ENCODE data around the gene ZNRF1. TPM values are rescaled to one million over a fixed set of nuclear protein-coding genes. Genes with fewer than 3 reads are reported as not detected.

Gene ZNRF1
- total RNA-seq, 1 experiment from 2014 or later, result 48.2 TPM

- POLR2A ChIA-PET, result no interaction called here
Observed at GRCh38 chr16:75107505-75107904, 108.7 kb downstream of the ZNRF1 start.

More at GRCh38 chr16:75107505-75107904, 108.7 kb downstream of the ZNRF1 start:
- ATAC-seq (no peak), DNase-seq (ENCODE audit: low read depth, low spot score) (no peak)
- ChIA-PET RAD21 (ENCODE audit: low non-redundant PET in 1 of 2, low total read pairs in 2 of 2, uncharacterized antibody in 2 of 2, unreplicated experiment in 2 of 2) (no interaction called here), CTCF (no interaction called here)
- Histone ChIP-seq H3K36me3 (ENCODE audit: control insufficient read depth in 1 of 2, insufficient read depth in 2 of 2, low read length in 2 of 2) (peaks cover 0 to 5% of the 10 kb centered on the region in 2 experiments; a peak in 1 of 4 replicates), H3K9me2 (ENCODE audit: insufficient read depth) (no peaks in the 10 kb centered on the region), H4K20me1 (ENCODE audit: insufficient read depth) (no peaks in the 10 kb centered on the region), H3K4me3 (replicated peaks in 1 of 2; ENCODE audit: low read depth in 1 of 2, low read length in 2 of 2) (no peak overlapping the region), H2AFZ (ENCODE audit: low read depth, low read length, poor library complexity, severe bottlenecking) (no peak overlapping the region), H3K9ac (ENCODE audit: low read length) (no peak overlapping the region), H3K4me1 (ENCODE audit: control insufficient read depth in 1 of 2, insufficient read depth in 2 of 2, low read length in 2 of 2) (peaks cover 35 to 49% of the 10 kb centered on the region in 2 experiments), H3K4me2 (ENCODE audit: low read length) (peak overlapping the region; percentile 79; the same call in 1 of the 2 replicates), H3K79me2 (ENCODE audit: insufficient read depth, low read length) (no peaks in the 10 kb centered on the region; the same call in 1 of the 2 replicates), H3K27ac (ENCODE audit: low read depth, low read length) (no peak overlapping the region), H3K9me3 (ENCODE audit: control insufficient read depth in 1 of 2, insufficient read depth in 1 of 2, low read depth in 1 of 2, low read length in 2 of 2) (no peaks in the 10 kb centered on the region), H3K27me3 (ENCODE audit: insufficient read depth, low read length) (no peaks in the 10 kb centered on the region)
- no TSS peak for BruUV-seq (replicated peaks)
- TF ChIP-seq MAX (IDR thresholded peaks at IDR 0.05), result no peak
- no peak for TF ChIP-seq REST (IDR thresholded peaks at IDR 0.05; ENCODE audit: low read depth)
- no peak for TF ChIP-seq POLR2A (IDR thresholded peaks at IDR 0.05; ENCODE audit: borderline replicate concordance, extremely low read depth, insufficient read depth, insufficient read length)
- TF ChIP-seq TCF7L2 (IDR thresholded peaks at IDR 0.05; ENCODE audit: borderline replicate concordance, extremely low read depth, insufficient read depth, insufficient read length), result no peak
- TF ChIP-seq CBX3 (IDR thresholded peaks at IDR 0.05; ENCODE audit: low read depth), result no peak
- TF ChIP-seq EZH2phosphoT487 (IDR thresholded peaks at IDR 0.05; ENCODE audit: borderline replicate concordance), result no peak
- TF ChIP-seq, protein P1, sequence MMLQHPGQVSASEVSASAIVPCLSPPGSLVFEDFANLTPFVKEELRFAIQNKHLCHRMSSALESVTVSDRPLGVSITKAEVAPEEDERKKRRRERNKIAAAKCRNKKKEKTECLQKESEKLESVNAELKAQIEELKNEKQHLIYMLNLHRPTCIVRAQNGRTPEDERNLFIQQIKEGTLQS (IDR thresholded peaks at IDR 0.05), result no peak
- no peak for TF ChIP-seq POLR2AphosphoS5 (IDR thresholded peaks at IDR 0.05; ENCODE audit: low read depth, low read length)
- TF ChIP-seq ZNF274 (IDR thresholded peaks at IDR 0.05; ENCODE audit: low read depth, low read length), result no peak
- no peak for TF ChIP-seq SRF (IDR thresholded peaks at IDR 0.05; ENCODE audit: low read depth)
- intact Hi-C loops (cut with micrococcal nuclease), result no loop called here
